OCI-LY1 (cell line): ENCODE data around the gene PLPPR2.

Source experiments
- H2AFZ ChIP-seq: fragments of 200-600 bp; sonication (generic), shearing (Covaris generic); 2 replicates; pipeline ENCODE4 v1.6.0; 2014; ENCODE audit warnings: antibody characterized with exemption, mild to moderate bottlenecking, low read length
- H3F3A ChIP-seq: fragments of 200-600 bp; sonication (generic), shearing (Covaris generic); 2 replicates; pipeline ENCODE4 v1.6.0; 2014; ENCODE audit warnings: mild to moderate bottlenecking, antibody characterized with exemption, low read length, moderate library complexity; ENCODE audit not compliant: insufficient read depth
- H3K27ac ChIP-seq: fragments of 200-600 bp; sonication (generic); 2 replicates; pipeline ENCODE4 v1.5.1; 2014; ENCODE audit warnings: low read length, mixed run types, mild to moderate bottlenecking, low read depth; ENCODE audit not compliant: poor library complexity, severe bottlenecking
- H3K27me3 ChIP-seq: fragments of 200-600 bp; sonication (generic); 2 replicates; pipeline ENCODE4 v1.6.0; 2014; ENCODE audit warnings: antibody characterized with exemption, mild to moderate bottlenecking, low read length, moderate library complexity; ENCODE audit not compliant: insufficient read depth
- H3K36me3 ChIP-seq: fragments of 200-600 bp; sonication (generic); 2 replicates; pipeline ENCODE4 v1.6.1; 2014; ENCODE audit warnings: mild to moderate bottlenecking, antibody characterized with exemption, low read length, moderate library complexity, mixed read lengths; ENCODE audit not compliant: insufficient read depth
- H3K4me1 ChIP-seq: fragments of 200-600 bp; sonication (generic); 2 replicates; pipeline ENCODE4 v1.5.1; 2014; ENCODE audit warnings: mild to moderate bottlenecking, low read length, moderate library complexity; ENCODE audit not compliant: insufficient read depth, severe bottlenecking
- H3K4me2 ChIP-seq: fragments of 200-600 bp; sonication (generic), shearing (Covaris generic); 2 replicates; pipeline ENCODE4 v1.6.1; 2014; ENCODE audit warnings: low read length
- H3K4me3 ChIP-seq: fragments of 200-600 bp; sonication (generic); 2 replicates; pipeline ENCODE4 v1.5.1; 2014; ENCODE audit warnings: low read length, low read depth, mild to moderate bottlenecking, mixed read lengths; ENCODE audit not compliant: poor library complexity, severe bottlenecking
- H3K79me2 ChIP-seq: fragments of 200-600 bp; shearing (Covaris generic); 2 replicates; pipeline ENCODE4 v1.6.1; 2016; ENCODE audit warnings: mixed run types, low read length, mixed read lengths; ENCODE audit not compliant: insufficient read depth
- H3K9ac ChIP-seq: fragments of 200-600 bp; sonication (generic), shearing (Covaris generic); 2 replicates; pipeline ENCODE4 v1.6.1; 2014; ENCODE audit warnings: mild to moderate bottlenecking, low read length, mixed read lengths
- H3K9me2 ChIP-seq: fragments of 200-600 bp; sonication (generic), shearing (Covaris generic); 2 replicates; pipeline ENCODE4 v1.6.1; 2014; ENCODE audit warnings: low read depth, mild to moderate bottlenecking, low read length, mixed read lengths
- H3K9me3 ChIP-seq: fragments of 200-600 bp; shearing (Covaris generic); 2 replicates; pipeline ENCODE4 v1.6.1; 2014; ENCODE audit warnings: low read length, mixed read lengths
- H4K20me1 ChIP-seq: fragments of 200-600 bp; sonication (generic), shearing (Covaris generic); 2 replicates; pipeline ENCODE4 v1.6.0; 2016; ENCODE audit warnings: mild to moderate bottlenecking, low read length; ENCODE audit not compliant: insufficient read depth
- CTCF ChIP-seq: fragments of 200-600 bp; sonication (generic), shearing (Covaris generic); IDR thresholded peaks from 2 replicates; pipeline ENCODE4 v1.5.1; 2017; ENCODE audit warnings: mild to moderate bottlenecking, antibody characterized with exemption, low read length, moderate library complexity, mixed read lengths
- EZH2 ChIP-seq: fragments of 200-600 bp; sonication (generic), shearing (Covaris generic); IDR thresholded peaks from 2 replicates; pipeline ENCODE4 v1.8.0; 2017; ENCODE audit warnings: borderline replicate concordance, mixed run types, mild to moderate bottlenecking, antibody characterized with exemption, low read length, moderate library complexity, mixed read lengths

Gene PLPPR2

GRCh38 chr19:11379857-11380350, 24.7 kb downstream of the PLPPR2 start:
- Histone ChIP-seq H3K79me2 (no peaks in the 10 kb centered on the region), H3K9me2 (no peaks in the 10 kb centered on the region), H3K4me3 (peak overlapping the region; percentile 77), H3K4me1 (peaks cover 49% of the 10 kb centered on the region), H3K9ac (peak overlapping the region; percentile 87), H4K20me1 (no peaks in the 10 kb centered on the region), H3K4me2 (peak overlapping the region; percentile 89), H3K27ac (peak overlapping the region; percentile 95), H3K36me3 (peaks cover 14% of the 10 kb centered on the region; the same call in 1 of the 2 replicates), H3K27me3 (no peaks in the 10 kb centered on the region), H3K9me3 (no peaks in the 10 kb centered on the region), H3F3A (no peaks in the 10 kb centered on the region), H2AFZ (no peak overlapping the region)
- TF ChIP-seq EZH2: no peak
- no peak for TF ChIP-seq CTCF

- no peaks in the 10 kb centered on the region for H3F3A ChIP-seq
- no peaks in the 10 kb centered on the region for H3K9me3 ChIP-seq
- H3K27ac ChIP-seq: peak overlapping the region; percentile 95
- H3K79me2 ChIP-seq: no peaks in the 10 kb centered on the region
- TF ChIP-seq CTCF (peak; percentile 86), EZH2 (no peak)
- no peaks in the 10 kb centered on the region for H3K9me2 ChIP-seq
- H3K4me2 ChIP-seq: peak overlapping the region; percentile 99
- peaks cover 10% of the 10 kb centered on the region; the same call in 1 of the 2 replicates for H3K36me3 ChIP-seq
- H2AFZ ChIP-seq: no peak overlapping the region
- no peaks in the 10 kb centered on the region for H4K20me1 ChIP-seq
- no peaks in the 10 kb centered on the region for H3K27me3 ChIP-seq
- peaks cover 45% of the 10 kb centered on the region for H3K4me1 ChIP-seq
- H3K4me3 ChIP-seq: peak overlapping the region; percentile 77
- peak overlapping the region; percentile 92 for H3K9ac ChIP-seq
Measured at GRCh38 chr19:11380653-11381537, 25.7 kb downstream of the PLPPR2 start.

GRCh38 chr19:11382898-11383705, 27.9 kb downstream of the PLPPR2 start:
- Histone ChIP-seq H3F3A (no peaks in the 10 kb centered on the region), H3K79me2 (no peaks in the 10 kb centered on the region), H4K20me1 (no peaks in the 10 kb centered on the region), H3K4me2 (peak overlapping the region; percentile 61), H3K27me3 (no peaks in the 10 kb centered on the region), H3K4me3 (peak overlapping the region; percentile 51), H2AFZ (no peak overlapping the region), H3K36me3 (peaks cover 6% of the 10 kb centered on the region; the same call in 1 of the 2 replicates), H3K27ac (no peak overlapping the region), H3K9me3 (no peaks in the 10 kb centered on the region), H3K9ac (peak overlapping the region; percentile 26; the same call in 1 of the 2 replicates), H3K9me2 (no peaks in the 10 kb centered on the region), H3K4me1 (peaks cover 40% of the 10 kb centered on the region)
- TF ChIP-seq CTCF (peak; percentile 86), EZH2 (no peak)
